Measurements from ENCODE around the gene PUS3. TPM values are rescaled to one million over a fixed set of nuclear protein-coding genes. Genes with fewer than 3 reads are reported as not detected.

Gene PUS3
- polyA plus RNA-seq, 3 donors, result 2.0 to 5.3 (median 3.1) TPM

GRCh38 chr11:125887373-125888324, 15.4 kb downstream of the PUS3 start, which contains the start of gene HYLS1:
HYLS1 (plus strand) TSS chr11:125887668; CDS start chr11:125899369, 11,701 bp downstream.
- Mint-ChIP-seq H3K36me3 (peaks cover 10 to 15% of the 10 kb centered on the region in 2 donors), H3K27me3 (ENCODE audit: low read depth in 3 of 3) (peaks cover 1 to 9% (median 5%) of the 10 kb centered on the region in 3 donors), H3K27ac (peak within 1 kb of the TSS; percentile 78 to 93 (median 91)), H3K9me3 (peaks cover 0 to 7% (median 0%) of the 10 kb centered on the region in 7 donors), H3K4me3 (peak within 1 kb of the TSS; percentile 89 to 90), H3K4me1 (peaks cover 32% of the 10 kb centered on the region)
- intact Hi-C loops (cut with micrococcal nuclease), result loop anchor here in 1 of 2 donors (2.0 to 10.0 kb wide), 2 partner anchors 15 to 293 kb away; partner anchors contain the start of genes PUS3 and STT3A
- Histone ChIP-seq H3K79me2 (ENCODE audit: insufficient read depth, low read length) (peaks cover 35% of the 10 kb centered on the region), H3K4me1 (ENCODE audit: control insufficient read depth in 1 of 2, insufficient read depth in 2 of 2, low read length in 2 of 2) (peaks cover 17 to 25% of the 10 kb centered on the region in 2 donors), H2AFZ (ENCODE audit: insufficient read depth, low read depth, low read length, poor library complexity, severe bottlenecking) (peak within 1 kb of the TSS; percentile 97), H3K4me2 (replicated peaks; ENCODE audit: extremely low read depth, low read length, poor library complexity, severe bottlenecking) (peak within 1 kb of the TSS; percentile 79), H3K9ac (ENCODE audit: insufficient read depth, low read length, poor library complexity, severe bottlenecking) (peak within 1 kb of the TSS; percentile 79), H4K20me1 (ENCODE audit: insufficient read depth, low read length) (no peaks in the 10 kb centered on the region), H3K36me3 (replicated peaks in 1 of 2; ENCODE audit: control insufficient read depth in 1 of 2, insufficient read depth in 2 of 2, low read length in 2 of 2) (peaks cover 7 to 12% of the 10 kb centered on the region in 2 donors), H3K4me3 (replicated peaks in 1 of 3; ENCODE audit: low read depth in 2 of 3, low read length in 3 of 3) (peak within 1 kb of the TSS; percentile 58 to 93 (median 68)), H3K27ac (ENCODE audit: low read depth in 1 of 2, low read length in 2 of 2) (peak within 1 kb of the TSS; percentile 83 to 85), H3K27me3 (ENCODE audit: control insufficient read depth in 2 of 2, insufficient read depth in 2 of 2, low read length in 2 of 2) (no peaks in the 10 kb centered on the region), H3K9me3 (replicated peaks in 1 of 2; ENCODE audit: control insufficient read depth in 1 of 2, insufficient read depth in 1 of 2, low read length in 2 of 2) (no peaks in the 10 kb centered on the region)
- WGBS (ENCODE audit: insufficient coverage), result under 1% methylated on average over 86 of the region's 91 CpGs
- DNase-seq, result peak; percentile 95 to 98 (median 97)
- no peak for TF ChIP-seq CTCF (IDR thresholded peaks at IDR 0.05)

- peaks cover 5 to 6% of the 10 kb centered on the region in 2 donors for H3K36me3 ChIP-seq (replicated peaks in 1 of 2; ENCODE audit: control insufficient read depth in 1 of 2, insufficient read depth in 2 of 2, low read length in 2 of 2)
- peak overlapping the region; percentile 97 for H2AFZ ChIP-seq (ENCODE audit: insufficient read depth, low read depth, low read length, poor library complexity, severe bottlenecking)
- no peaks in the 10 kb centered on the region for H4K20me1 ChIP-seq (ENCODE audit: insufficient read depth, low read length)
- H3K27ac Mint-ChIP-seq, result peak overlapping the region; percentile 78 to 93 (median 91)
- peaks cover 6 to 10% of the 10 kb centered on the region in 2 donors for H3K36me3 Mint-ChIP-seq
- peak overlapping the region; percentile 89 to 90 for H3K4me3 Mint-ChIP-seq
- no peaks in the 10 kb centered on the region for H3K27me3 ChIP-seq (ENCODE audit: control insufficient read depth in 2 of 2, insufficient read depth in 2 of 2, low read length in 2 of 2)
- TF ChIP-seq CTCF (IDR thresholded peaks at IDR 0.05), result no peak
- no peaks in the 10 kb centered on the region for H3K9me3 ChIP-seq (replicated peaks in 1 of 2; ENCODE audit: control insufficient read depth in 1 of 2, insufficient read depth in 1 of 2, low read length in 2 of 2)
- peaks cover 17 to 25% of the 10 kb centered on the region in 2 donors for H3K4me1 ChIP-seq (ENCODE audit: control insufficient read depth in 1 of 2, insufficient read depth in 2 of 2, low read length in 2 of 2)
- 30% methylated on average over 20 of the region's 24 CpGs for WGBS (ENCODE audit: insufficient coverage)
- peak overlapping the region; percentile 79 for H3K9ac ChIP-seq (ENCODE audit: insufficient read depth, low read length, poor library complexity, severe bottlenecking)
- H3K4me3 ChIP-seq (replicated peaks in 1 of 3; ENCODE audit: low read depth in 2 of 3, low read length in 3 of 3), result peak overlapping the region; percentile 58 to 93 (median 68)
- intact Hi-C loops (cut with micrococcal nuclease), result loop anchor here in 1 of 2 donors (2.0 to 10.0 kb wide), 2 partner anchors 16 to 292 kb away; partner anchors contain the start of genes PUS3 and STT3A
- H3K4me1 Mint-ChIP-seq, result peaks cover 32% of the 10 kb centered on the region
- peaks cover 31% of the 10 kb centered on the region for H3K79me2 ChIP-seq (ENCODE audit: insufficient read depth, low read length)
- H3K27me3 Mint-ChIP-seq (ENCODE audit: low read depth in 3 of 3), result peaks cover 4 to 9% (median 5%) of the 10 kb centered on the region in 3 donors
- H3K27ac ChIP-seq (ENCODE audit: low read depth in 1 of 2, low read length in 2 of 2), result peak overlapping the region; percentile 83 to 85
- peak overlapping the region; percentile 79 for H3K4me2 ChIP-seq (replicated peaks; ENCODE audit: extremely low read depth, low read length, poor library complexity, severe bottlenecking)
- H3K9me3 Mint-ChIP-seq, result peaks cover 0 to 7% (median 0%) of the 10 kb centered on the region in 7 donors
- peak; percentile 11 to 31 (median 12) for DNase-seq
These were observed 16.0 kb downstream of the PUS3 start for GRCh38 chr11:125886997-125887372.

Measured in CD14-positive monocyte (primary cell).